GM19452 (cell line): ENCODE data around the gene ZNF385C.
A peak's percentile ranks its signal among the peaks of the same experiment; 100 is the strongest.

Source experiments
- ATAC-seq: cut with Tn5 transposase; IDR thresholded peaks from one replicate; pipeline ENCODE4 v1.9.1; 2021; ENCODE audit not compliant: unreplicated experiment

The ZNF385C gene

GRCh38 chr17:42126836-42127235 is 28.6 kb upstream of the ZNF385C start:
- ATAC-seq, result no peak

GRCh38 chr17:42125565-42125964 is 27.3 kb upstream of the ZNF385C start:
- ATAC-seq, result no peak

- no peak for ATAC-seq
These were observed 26.0 kb upstream of the ZNF385C start for GRCh38 chr17:42124256-42124655.

- no peak for ATAC-seq
These were observed 24.4 kb upstream of the ZNF385C start, which contains the start of gene HSPB9 for GRCh38 chr17:42122371-42123303. HSPB9 (plus strand) TSS chr17:42122804; CDS start chr17:42122851, 47 bp downstream.

GRCh38 chr17:42120770-42121769 is 22.8 kb upstream of the ZNF385C start, which contains the start of gene KAT2A:
KAT2A (minus strand) TSS chr17:42121367; CDS start chr17:42121304, 63 bp downstream.
- peak; percentile 62 for ATAC-seq

- no peak for ATAC-seq
These were observed 22.0 kb upstream of the ZNF385C start for GRCh38 chr17:42120161-42120769.

GRCh38 chr17:42119301-42119700 is 21.0 kb upstream of the ZNF385C start:
- no peak for ATAC-seq

- no peak for ATAC-seq
These were observed 20.3 kb upstream of the ZNF385C start for GRCh38 chr17:42118545-42118944.

GRCh38 chr17:42118126-42118510 is 19.8 kb upstream of the ZNF385C start:
- ATAC-seq, result no peak

GRCh38 chr17:42117397-42118125 is 19.3 kb upstream of the ZNF385C start:
- ATAC-seq, result no peak

- ATAC-seq, result no peak
These were observed 18.6 kb upstream of the ZNF385C start for GRCh38 chr17:42116705-42117396.

- no peak for ATAC-seq
These were observed 15.8 kb upstream of the ZNF385C start for GRCh38 chr17:42114118-42114517.

GRCh38 chr17:42113293-42114069 is 15.2 kb upstream of the ZNF385C start:
- ATAC-seq, result no peak

- peak; percentile 69 for ATAC-seq
These were observed 14.4 kb upstream of the ZNF385C start, which contains the start of gene DHX58 for GRCh38 chr17:42112552-42113176. DHX58 (minus strand) TSS chr17:42112714; CDS start chr17:42111892, 822 bp downstream.

- no peak for ATAC-seq
These were observed 13.7 kb upstream of the ZNF385C start for GRCh38 chr17:42111871-42112551.

GRCh38 chr17:42111265-42111636 is 13.0 kb upstream of the ZNF385C start:
- ATAC-seq, result no peak
